Measurements from ENCODE around the gene RABGAP1L.

DNA sequence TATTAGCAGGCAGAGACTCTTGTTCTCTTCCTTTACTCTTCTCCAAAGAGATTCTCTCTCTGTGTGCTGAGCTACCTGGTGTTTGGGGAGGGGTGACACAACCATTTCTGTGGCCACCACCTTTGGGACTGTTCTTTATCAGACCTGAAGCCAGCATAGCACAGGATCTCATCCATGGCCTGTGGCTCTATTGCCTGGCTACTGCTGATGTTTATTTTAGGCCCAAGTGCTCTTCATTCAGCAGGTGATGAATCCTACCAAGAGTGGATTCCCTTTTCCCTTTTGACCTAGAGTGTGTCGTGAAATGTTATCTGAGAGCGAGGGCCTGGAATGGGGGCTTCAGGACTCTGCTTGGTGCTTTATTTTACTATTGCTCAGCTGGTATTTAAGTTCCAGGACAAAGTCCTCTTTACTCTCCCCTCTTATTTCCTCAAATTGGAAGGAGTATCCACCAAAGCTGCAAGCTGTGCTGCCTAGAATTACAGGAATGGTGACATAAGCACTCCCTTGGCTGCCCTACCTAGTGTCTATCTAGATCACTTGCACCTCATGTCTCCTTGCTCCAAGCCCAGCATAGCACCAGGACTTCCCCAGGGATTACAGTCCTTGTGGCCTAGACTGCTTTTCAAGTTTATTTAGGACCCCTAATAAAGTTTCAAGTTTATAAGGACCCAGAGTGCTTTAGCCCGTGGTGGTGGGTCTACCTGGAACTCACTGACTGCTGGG, 193.7 kb downstream of the RABGAP1L start:
- TF ChIP-seq POLR2A (IDR thresholded peaks at IDR 0.05; ENCODE audit: low read length), result no peak
- TF ChIP-seq GATA1 (IDR thresholded peaks at IDR 0.05; ENCODE audit: low read depth, low read length), result no peak

Measured in erythroblast (primary cell).